Adrenal gland (tissue), 5 donors: Measurements from ENCODE around the gene CCL26.

Source experiments
- POLR2A ChIP-seq, 2 donors: fragments of 450-650 bp; IDR thresholded peaks; one replicate each; pipeline ENCODE4 v1.6.1; 2017; ENCODE audit warnings: antibody characterized with exemption in 2 of 2, mild to moderate bottlenecking in 2 of 2, moderate library complexity in 1 of 2
- TF ChIP-seq, protein P1 (sequence below), 6 experiments: fragments of 450-650 bp in 4 of 6; fragments of 200-600 bp in 2 of 6; sonication (generic) in 1 of 6; IDR thresholded peaks; 1 replicate in 5 of 6; 2 replicates in 1 of 6; pipeline versions ENCODE4 v1.5.1 to v1.8.0; 2016 to 2021; ENCODE audit warnings: antibody characterized with exemption in 6 of 6, mild to moderate bottlenecking in 2 of 6, moderate library complexity in 1 of 6
- donor health status: DM: no; HTN: no; CAD: no.

DNA sequence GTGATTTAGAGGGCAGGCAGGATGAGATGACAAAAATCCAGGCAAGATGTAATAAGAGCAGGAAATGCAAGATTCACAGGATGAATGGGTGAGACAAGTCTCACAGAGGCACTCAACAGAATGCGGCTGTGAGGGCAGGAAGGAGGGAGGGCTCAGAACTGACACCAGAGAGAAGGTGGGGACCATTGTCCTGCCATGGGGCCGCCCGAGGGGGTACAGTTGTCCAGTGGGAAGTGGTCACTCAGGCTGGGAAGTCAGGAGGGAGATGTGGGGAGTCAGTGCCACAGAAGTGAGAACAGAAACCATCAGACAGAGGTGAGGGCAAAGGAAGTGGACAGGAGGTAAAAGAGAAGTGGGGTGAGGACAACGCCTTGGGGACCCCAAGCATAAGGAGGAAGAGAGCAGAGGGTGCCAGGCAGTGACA, 42.1 kb downstream of the CCL26 start:
- TF ChIP-seq, protein P1, sequence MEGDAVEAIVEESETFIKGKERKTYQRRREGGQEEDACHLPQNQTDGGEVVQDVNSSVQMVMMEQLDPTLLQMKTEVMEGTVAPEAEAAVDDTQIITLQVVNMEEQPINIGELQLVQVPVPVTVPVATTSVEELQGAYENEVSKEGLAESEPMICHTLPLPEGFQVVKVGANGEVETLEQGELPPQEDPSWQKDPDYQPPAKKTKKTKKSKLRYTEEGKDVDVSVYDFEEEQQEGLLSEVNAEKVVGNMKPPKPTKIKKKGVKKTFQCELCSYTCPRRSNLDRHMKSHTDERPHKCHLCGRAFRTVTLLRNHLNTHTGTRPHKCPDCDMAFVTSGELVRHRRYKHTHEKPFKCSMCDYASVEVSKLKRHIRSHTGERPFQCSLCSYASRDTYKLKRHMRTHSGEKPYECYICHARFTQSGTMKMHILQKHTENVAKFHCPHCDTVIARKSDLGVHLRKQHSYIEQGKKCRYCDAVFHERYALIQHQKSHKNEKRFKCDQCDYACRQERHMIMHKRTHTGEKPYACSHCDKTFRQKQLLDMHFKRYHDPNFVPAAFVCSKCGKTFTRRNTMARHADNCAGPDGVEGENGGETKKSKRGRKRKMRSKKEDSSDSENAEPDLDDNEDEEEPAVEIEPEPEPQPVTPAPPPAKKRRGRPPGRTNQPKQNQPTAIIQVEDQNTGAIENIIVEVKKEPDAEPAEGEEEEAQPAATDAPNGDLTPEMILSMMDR (IDR thresholded peaks at IDR 0.05): no peak
- TF ChIP-seq POLR2A (IDR thresholded peaks at IDR 0.05): no peak
